ENCODE measurements around the gene EFNB1. TPM values are rescaled to one million over a fixed set of nuclear protein-coding genes. Genes with fewer than 3 reads are reported as not detected.

Gene EFNB1
- total RNA-seq, 1 experiment from 2014 or later: 78.1 TPM

DNA sequence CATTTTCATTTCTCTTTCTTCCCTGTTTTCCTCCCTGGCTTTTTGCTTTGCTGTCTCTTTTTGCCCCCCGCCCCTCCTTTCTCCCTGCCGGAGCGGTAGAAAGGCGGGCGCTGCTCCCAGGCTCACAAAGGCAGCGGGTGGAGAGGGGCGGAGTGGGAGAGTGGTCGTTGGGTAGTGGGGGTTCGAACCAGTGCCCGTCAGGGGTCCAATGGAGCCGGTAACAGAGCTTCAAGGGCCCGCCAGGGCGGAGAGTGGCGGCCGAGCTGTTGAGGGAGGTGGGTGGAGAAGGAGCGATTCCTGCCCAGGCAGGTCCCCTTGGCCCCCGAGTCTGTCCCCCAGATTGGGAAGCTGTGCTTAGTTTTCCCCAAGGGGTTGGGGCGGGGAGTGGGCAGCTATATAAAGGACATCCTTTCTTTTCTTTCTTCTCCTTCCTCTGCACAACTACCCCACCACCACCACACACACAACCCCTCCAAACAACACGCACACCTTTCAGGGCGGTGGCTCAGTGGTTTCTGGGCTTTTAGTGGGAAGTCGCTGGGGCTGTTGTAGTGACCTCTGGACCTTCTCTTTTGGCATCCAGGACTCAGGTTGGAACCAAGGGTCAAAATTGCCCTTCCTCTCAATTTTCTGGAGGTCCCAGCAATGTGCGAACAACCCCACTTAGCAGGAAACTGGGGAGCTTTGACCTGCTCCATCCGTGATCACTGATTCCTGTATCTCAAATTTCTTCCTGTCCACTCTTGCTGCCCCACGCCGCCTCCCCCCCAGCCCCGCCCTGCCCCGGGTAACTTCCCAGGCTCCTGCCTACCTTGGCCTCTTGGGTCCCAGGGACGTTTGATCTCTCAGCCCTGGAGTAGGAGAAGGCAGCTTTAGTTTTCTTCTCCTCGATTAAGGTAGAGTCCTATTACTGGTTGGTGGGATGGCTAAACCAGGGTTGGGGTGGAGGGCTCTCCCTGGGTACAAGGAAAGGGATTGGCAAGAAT lies 1.9 kb downstream of the EFNB1 start:
- Histone ChIP-seq H3K27ac (ENCODE audit: low read depth, low read length, poor library complexity, severe bottlenecking) (peak overlapping the region; percentile 84), H3K9me3 (ENCODE audit: low read depth, low read length, poor library complexity, severe bottlenecking) (no peaks in the 10 kb centered on the region), H3K4me3 (ENCODE audit: low read depth, low read length, poor library complexity, severe bottlenecking) (peak overlapping the region; percentile 82), H3K36me3 (ENCODE audit: insufficient read depth, low read length, poor library complexity, severe bottlenecking) (peaks cover 24% of the 10 kb centered on the region), H3K4me1 (ENCODE audit: insufficient read depth, low read length, poor library complexity, severe bottlenecking) (peaks cover 12% of the 10 kb centered on the region), H3K27me3 (replicated peaks; ENCODE audit: insufficient read depth, low read depth, low read length, poor library complexity) (no peaks in the 10 kb centered on the region)
- ChIA-PET POLR2A (ENCODE audit: low non-redundant PET) (interaction anchor here (0.5 to 0.6 kb wide), 2 partner anchors 15 to 325 kb away, joined by 3 to 4 read pairs; no protein-coding TSS in a partner anchor), CTCF (interaction anchor here (0.6 kb wide), 1 partner anchor 325 kb away, joined by 3 read pairs; no protein-coding TSS in a partner anchor)
- BruUV-seq (replicated peaks): no TSS peak
- TF ChIP-seq, protein P1, sequence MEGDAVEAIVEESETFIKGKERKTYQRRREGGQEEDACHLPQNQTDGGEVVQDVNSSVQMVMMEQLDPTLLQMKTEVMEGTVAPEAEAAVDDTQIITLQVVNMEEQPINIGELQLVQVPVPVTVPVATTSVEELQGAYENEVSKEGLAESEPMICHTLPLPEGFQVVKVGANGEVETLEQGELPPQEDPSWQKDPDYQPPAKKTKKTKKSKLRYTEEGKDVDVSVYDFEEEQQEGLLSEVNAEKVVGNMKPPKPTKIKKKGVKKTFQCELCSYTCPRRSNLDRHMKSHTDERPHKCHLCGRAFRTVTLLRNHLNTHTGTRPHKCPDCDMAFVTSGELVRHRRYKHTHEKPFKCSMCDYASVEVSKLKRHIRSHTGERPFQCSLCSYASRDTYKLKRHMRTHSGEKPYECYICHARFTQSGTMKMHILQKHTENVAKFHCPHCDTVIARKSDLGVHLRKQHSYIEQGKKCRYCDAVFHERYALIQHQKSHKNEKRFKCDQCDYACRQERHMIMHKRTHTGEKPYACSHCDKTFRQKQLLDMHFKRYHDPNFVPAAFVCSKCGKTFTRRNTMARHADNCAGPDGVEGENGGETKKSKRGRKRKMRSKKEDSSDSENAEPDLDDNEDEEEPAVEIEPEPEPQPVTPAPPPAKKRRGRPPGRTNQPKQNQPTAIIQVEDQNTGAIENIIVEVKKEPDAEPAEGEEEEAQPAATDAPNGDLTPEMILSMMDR (conservative IDR thresholded peaks at IDR 0.05; ENCODE audit: low read depth, low read length): no peak
- TF ChIP-seq EZH2 (IDR thresholded peaks at IDR 0.05; ENCODE audit: borderline replicate concordance, low read depth, low read length, poor library complexity, severe bottlenecking): no peak
- intact Hi-C loops (cut with micrococcal nuclease; ENCODE audit: unreplicated experiment): no loop called here
- DNase-seq (ENCODE audit: low spot score): no peak

DNA sequence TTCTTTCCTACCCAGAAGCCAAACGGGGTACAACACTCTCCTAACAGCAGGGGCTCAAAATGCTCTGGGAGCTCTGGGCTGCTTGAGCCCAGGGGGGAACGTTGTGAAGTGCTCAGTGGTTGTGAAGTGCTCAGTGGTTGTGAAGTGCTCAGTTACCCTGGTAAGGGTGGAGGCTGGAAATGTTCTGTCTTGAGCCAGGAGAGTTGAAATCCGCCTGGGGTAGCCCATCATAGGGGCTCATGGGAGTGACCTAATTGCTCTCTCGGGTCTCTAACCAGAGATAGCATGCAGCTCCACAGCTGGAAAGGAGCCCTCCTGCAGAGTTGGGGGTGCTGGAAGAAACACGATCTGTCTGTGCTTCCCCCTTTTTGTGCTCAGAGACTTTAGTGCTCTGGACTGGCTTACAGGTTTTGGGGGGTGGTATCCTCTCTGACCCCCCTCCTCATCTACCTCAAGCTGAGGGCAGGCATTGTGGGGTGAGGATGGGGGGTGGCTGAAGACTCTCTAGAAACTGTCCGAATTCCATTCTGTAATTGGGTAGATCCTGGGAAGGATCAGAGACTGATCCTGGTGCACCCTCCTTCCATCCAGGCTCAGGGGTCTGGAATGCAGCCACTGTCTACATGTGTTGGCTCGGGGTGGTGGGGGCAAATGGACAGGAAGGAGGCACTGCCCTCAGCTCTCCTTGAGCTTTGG lies 2.7 kb downstream of the EFNB1 start:
- no peaks in the 10 kb centered on the region for H3K27me3 ChIP-seq (replicated peaks; ENCODE audit: insufficient read depth, low read depth, low read length, poor library complexity)
- no peak for DNase-seq (ENCODE audit: low spot score)
- H3K27ac ChIP-seq (ENCODE audit: low read depth, low read length, poor library complexity, severe bottlenecking): peak overlapping the region; percentile 84
- no TSS peak for BruUV-seq (replicated peaks)
- ChIA-PET CTCF (interaction anchor here (0.6 kb wide), 1 partner anchor 324 kb away, joined by 3 read pairs; no protein-coding TSS in a partner anchor), POLR2A (ENCODE audit: low non-redundant PET) (interaction anchor here (0.6 kb wide), 1 partner anchor 14 kb away, joined by 4 read pairs; no protein-coding TSS in a partner anchor)
- peaks cover 30% of the 10 kb centered on the region for H3K36me3 ChIP-seq (ENCODE audit: insufficient read depth, low read length, poor library complexity, severe bottlenecking)
- H3K9me3 ChIP-seq (ENCODE audit: low read depth, low read length, poor library complexity, severe bottlenecking): no peaks in the 10 kb centered on the region
- H3K4me1 ChIP-seq (ENCODE audit: insufficient read depth, low read length, poor library complexity, severe bottlenecking): peaks cover 12% of the 10 kb centered on the region
- intact Hi-C loops (cut with micrococcal nuclease; ENCODE audit: unreplicated experiment): no loop called here
- H3K4me3 ChIP-seq (ENCODE audit: low read depth, low read length, poor library complexity, severe bottlenecking): peak overlapping the region; percentile 82
- TF ChIP-seq, protein P1 (conservative IDR thresholded peaks at IDR 0.05; ENCODE audit: low read depth, low read length): no peak
- TF ChIP-seq EZH2 (IDR thresholded peaks at IDR 0.05; ENCODE audit: borderline replicate concordance, low read depth, low read length, poor library complexity, severe bottlenecking): no peak

DNA sequence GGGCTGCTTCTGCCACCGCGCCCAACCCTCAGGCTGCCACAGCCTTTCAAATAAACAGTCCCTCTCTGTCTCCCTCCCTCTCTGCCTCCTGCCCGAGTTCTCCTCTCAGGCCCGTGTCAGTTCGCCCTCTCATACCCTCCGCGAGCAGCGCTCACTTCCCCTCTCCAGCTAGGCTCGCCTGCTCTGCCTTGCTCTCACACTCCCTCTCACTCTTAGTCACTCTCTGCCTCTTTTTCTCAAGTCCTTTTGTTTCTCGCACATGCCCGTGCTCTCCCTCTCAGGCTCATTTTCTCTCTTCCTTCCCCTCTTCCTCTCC lies 3.2 kb downstream of the EFNB1 start:
- BruUV-seq (replicated peaks): no TSS peak
- H3K4me3 ChIP-seq (ENCODE audit: low read depth, low read length, poor library complexity, severe bottlenecking): peak overlapping the region; percentile 82
- TF ChIP-seq, protein P1 (conservative IDR thresholded peaks at IDR 0.05; ENCODE audit: low read depth, low read length): no peak
- no peak for TF ChIP-seq EZH2 (IDR thresholded peaks at IDR 0.05; ENCODE audit: borderline replicate concordance, low read depth, low read length, poor library complexity, severe bottlenecking)
- intact Hi-C loops (cut with micrococcal nuclease; ENCODE audit: unreplicated experiment): no loop called here
- peak overlapping the region; percentile 84 for H3K27ac ChIP-seq (ENCODE audit: low read depth, low read length, poor library complexity, severe bottlenecking)
- peaks cover 30% of the 10 kb centered on the region for H3K36me3 ChIP-seq (ENCODE audit: insufficient read depth, low read length, poor library complexity, severe bottlenecking)
- no peak for DNase-seq (ENCODE audit: low spot score)
- peaks cover 12% of the 10 kb centered on the region for H3K4me1 ChIP-seq (ENCODE audit: insufficient read depth, low read length, poor library complexity, severe bottlenecking)
- ChIA-PET CTCF (interaction anchor here (0.7 kb wide), 1 partner anchor 320 kb away, joined by 5 read pairs; no protein-coding TSS in a partner anchor), POLR2A (ENCODE audit: low non-redundant PET) (no interaction called here)
- no peaks in the 10 kb centered on the region for H3K27me3 ChIP-seq (replicated peaks; ENCODE audit: insufficient read depth, low read depth, low read length, poor library complexity)
- H3K9me3 ChIP-seq (ENCODE audit: low read depth, low read length, poor library complexity, severe bottlenecking): no peaks in the 10 kb centered on the region

Data from A673 (cell line).